Melanocyte of skin (primary cell): Measurements from ENCODE around the gene RAD18. TPM values are rescaled to one million over a fixed set of nuclear protein-coding genes. Genes with fewer than 3 reads are reported as not detected.

Experiments used
- small RNA-seq, 2 donors: library from RNA; depleted of rRNA; stranded (forward); fragments of <200 nt; gene quantifications; one replicate each; pipeline ENCODE3, GENCODE V24; 2012
- total RNA-seq, 2 donors: library from RNA; depleted of rRNA; stranded (reverse); fragments of >200 nt; gene quantifications; 2 replicates each; pipeline ENCODE4 v1.2.3, GENCODE V29; 2012

The RAD18 gene
- 10 to 100 TPM; 11.4 to 21.3 TPM for total RNA-seq

GRCh38 chr3:8963137-8963853, at the start of gene RAD18:
TSS of gene RAD18 (minus strand) at chr3:8963472. CDS start at chr3:8963385, 87 bp downstream.

Small RNA genes within 50 kb of the gene (small RNA-seq; reads per million reads assigned to genes)
- 0 reads per million in 2 donors for gene RF00416

Other genes starting within 250 kb of the RAD18 start
- gene CAV3, start 229.7 kb downstream of the RAD18 start, total RNA-seq: not detected
- gene OXTR, start 193.9 kb downstream of the RAD18 start, total RNA-seq: under 1 TPM; 0.67 to 0.69 TPM